NCI-H1105 (cell line): ENCODE data around the gene NOM1.

Source experiments
- DNase-seq: peaks from one replicate; lab custom pipeline; 2025; lab: John Stamatoyannopoulos, UW

Gene NOM1

DNA sequence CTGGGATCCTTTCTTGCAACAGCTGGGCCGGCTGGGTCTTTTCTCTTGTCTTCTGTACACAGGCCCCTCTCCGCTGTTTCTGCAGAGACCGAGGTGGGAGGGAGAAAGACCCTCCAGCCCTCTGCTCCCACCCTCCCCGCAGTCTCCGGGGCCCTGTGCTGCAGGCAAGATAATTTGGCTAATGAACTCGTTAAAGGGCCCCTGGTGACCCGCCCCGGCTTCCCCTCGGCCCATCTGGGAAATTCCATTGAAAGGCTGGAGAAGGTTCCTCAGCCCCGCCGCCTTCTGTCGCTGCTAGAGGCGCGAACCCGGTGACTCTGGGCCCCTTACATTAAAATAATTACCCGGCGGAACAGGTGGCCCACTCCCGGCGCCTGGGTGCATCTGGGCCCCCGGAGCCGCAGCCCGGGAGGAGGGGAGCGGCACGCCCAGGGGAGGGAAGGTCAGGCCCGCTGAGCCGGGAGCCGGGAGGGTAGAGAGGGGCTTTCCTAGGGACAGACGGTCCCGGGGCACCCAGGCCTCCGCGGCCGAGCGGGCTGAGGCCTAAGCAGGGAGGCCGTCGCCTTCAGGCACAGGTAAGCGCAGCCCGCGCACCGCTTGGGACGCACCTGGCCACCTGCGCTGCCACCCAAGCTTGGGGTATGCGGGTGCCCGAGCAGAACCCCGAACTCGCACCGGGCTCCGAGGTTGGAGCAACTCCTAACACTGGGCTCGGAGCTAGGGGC, 68.3 kb downstream of the NOM1 start:
- DNase-seq: no peak

DNA sequence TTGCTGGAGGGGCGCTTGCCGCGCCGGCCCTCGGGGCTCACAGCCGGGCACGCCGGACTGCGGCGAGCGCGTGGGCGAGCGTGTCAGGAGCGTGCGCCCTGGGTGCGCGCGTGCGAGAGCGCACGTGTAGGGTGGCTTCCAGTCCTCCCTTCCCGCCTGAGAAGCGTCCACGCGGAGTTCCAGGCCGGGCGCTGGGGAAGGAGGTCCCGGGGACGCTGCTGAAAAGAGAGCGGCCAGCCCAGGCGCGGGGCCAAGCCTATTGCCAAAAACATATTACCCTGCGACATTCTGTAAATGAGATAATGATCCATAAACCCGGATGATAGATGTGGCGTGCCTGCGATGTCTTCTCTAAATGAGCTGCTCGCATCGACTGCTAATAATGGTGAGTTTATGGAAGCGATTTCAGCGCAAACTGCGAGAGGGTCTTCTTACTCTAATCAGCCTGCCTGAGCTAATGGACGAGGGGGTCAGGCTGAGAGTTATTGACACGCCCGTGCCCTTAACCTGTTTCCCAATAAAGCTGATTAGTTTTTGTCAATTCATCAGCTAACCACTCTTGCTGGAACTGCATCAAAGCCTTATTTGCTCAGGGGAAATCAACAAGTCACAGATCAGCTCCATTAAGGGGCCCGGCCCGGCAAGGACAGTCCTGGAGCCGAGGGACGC, 69.0 kb downstream of the NOM1 start:
- no peak for DNase-seq

DNA sequence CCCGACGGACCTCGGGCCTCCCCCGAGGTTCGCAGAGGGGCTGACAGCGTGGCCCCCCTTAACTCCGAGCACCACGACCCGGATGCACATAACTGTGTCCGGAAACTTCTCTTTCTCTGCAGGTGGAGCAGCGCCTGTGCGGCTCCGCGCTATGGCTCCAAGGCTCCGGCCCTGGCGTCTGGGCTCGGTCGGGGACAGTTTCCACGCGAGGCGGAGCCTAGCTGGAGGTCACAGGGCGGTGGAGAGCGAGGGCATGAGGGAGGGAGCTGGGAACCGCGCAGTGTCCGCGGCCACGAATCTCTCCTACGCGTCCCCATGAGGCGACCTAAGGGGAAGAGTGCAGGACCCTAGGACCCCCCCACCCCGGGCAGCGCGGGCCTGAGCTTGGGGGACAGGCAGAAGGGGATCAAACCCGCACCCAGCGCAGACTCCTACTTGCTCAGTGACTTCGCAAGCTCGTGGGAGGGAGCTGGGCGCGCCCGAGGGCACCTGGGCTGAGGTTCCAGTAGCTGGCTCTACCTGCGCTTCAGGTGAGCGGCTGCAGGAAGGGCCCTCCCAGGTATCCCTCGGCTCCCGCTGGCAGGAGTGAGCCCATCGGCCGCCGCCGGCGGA, 69.6 kb downstream of the NOM1 start:
- no peak for DNase-seq

DNA sequence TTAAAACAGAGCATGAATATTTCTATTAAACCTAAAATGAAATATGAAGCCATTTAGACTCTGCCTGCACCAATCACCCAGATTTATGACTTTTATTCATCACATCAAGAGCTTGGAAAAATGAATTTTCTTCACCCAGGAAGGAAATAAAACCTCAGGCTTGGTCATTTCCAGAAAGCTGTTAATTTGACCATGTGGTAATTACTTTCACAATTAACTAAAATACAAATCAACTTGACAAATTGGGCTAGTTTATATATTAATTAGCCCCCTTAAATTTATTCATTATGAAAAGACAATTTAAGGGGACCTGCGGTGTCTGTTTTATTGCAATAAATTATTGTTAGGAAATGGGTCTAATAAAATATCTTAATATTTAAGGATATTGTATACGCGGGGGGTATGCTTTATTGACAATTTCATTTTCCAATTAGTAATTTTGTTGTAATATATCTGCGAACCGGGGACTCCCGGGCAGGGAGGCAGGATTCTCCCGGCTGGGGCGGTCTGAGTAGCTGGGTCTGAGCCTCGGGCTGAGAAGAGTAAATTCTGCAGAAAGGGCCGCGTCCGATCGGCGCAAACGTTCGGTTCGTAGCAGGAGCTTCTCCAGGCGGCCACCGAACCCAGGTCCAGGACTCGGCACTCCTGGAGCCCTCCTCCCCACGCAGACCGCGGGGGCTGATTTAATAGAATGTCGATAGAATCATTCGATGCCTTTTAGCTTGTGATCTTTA, 70.4 kb downstream of the NOM1 start:
- DNase-seq: no peak

DNA sequence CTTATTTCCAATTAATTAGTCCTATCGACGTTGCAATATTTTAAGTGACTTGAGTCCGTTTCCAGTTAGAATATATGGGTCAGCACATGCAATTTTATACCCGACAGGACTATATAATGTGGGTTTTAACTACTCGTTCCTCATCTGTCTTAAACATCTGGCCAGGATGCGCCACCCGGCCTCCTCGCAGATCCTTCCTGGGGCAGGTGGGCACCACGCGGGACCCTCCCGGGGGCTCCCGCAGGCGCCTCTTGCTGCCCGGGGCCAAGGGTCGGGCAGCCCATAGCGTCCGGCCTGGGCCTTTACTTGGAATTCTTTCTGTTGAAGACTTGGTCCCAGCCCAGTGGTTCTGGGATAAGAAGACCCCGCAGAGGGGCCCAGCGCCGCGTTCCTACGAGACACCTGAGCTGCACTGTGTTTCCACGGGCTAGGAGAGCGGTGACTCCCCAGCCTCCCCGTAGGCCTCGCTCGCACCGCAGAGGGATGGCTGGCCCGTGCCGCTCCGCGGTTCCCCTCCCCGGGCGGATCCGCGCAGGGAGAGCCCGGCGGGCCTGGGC, 71.1 kb downstream of the NOM1 start:
- DNase-seq: no peak

DNA sequence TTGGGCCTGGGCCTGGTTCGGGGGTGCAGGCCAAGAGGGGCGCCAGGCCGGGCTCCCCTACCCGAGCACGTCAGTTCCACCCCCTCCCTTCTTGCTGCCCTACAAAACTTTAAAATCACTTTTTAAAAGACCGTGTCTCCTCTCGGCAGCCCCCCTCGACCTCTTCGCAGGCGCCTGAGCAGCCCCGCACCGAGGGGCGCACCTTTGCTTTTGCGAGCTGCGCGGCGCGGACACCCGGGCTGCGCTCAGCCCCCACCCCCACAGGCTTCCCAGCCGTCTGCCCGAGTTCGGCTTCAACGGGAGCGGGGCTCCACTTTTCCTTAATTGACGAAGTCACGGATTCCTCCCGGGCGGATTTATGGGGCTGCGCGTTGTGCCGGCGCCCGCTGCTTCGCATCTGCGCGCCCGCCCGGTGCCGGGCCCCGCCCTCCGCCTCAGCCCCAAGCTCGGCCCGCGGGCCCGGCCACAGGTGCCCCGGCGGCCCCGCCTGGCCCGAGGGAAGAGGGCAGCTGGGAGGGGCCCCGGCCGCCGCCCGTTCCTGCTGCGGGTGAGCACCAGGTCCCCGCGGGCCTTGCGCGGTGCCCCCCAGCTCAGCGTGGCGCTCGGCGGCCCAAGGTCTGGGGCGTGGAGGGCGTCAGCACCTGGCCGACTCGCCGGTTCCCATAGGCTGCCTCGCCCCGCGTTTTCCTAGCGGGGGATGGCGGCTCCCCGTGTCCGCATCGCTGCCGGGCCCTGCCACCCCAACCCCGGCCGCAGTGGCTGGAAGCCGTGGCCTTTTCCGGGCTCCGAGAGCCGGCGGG, 71.8 kb downstream of the NOM1 start:
- no peak for DNase-seq

DNA sequence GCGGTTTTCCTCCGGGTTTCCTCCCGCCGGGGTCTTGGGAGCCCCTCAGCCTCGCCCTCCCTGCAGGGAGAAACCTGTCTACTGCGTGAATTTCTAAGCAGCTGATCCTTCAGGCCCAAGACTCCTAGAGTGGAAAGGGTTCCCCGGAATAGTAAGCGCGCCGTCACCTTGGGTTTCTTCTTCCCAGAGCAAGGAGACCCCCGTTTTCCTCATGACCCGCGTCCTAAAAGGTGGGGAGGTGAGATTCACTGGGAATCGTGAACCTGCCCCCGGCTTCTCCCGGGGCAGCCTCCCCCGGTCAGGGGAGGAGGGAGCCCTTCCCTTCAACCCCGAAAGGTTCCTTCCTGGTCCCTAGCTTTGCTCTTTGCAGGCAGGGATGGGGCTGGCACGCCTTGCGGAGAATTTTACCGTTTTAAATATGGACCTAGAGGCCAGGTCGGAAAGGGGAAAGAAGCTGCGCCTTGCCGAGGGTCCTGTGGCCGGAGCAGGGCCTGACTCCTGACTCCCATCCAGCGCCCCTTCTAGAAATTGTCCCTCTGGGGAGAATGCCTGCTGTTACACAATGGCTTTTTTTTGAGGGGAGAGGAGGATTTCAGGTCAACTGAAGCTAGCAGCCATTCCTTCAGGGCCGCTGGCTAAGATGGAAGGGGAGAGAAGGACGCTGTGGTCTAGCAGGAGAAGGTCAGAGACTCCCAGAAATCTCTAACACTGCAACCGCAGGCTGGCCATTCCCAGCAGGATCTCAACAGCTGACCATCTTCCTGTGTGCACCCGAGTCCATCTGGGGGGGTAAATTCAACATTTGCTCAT, 72.6 kb downstream of the NOM1 start:
- no peak for DNase-seq
